ENCODE measurements around the gene LAMA3. TPM values are rescaled to one million over a fixed set of nuclear protein-coding genes. Genes with fewer than 3 reads are reported as not detected.

LAMA3 gene
- total RNA-seq, 4 donors from 2014 or later = 46.3 to 80.6 (median 67.1) TPM

DNA sequence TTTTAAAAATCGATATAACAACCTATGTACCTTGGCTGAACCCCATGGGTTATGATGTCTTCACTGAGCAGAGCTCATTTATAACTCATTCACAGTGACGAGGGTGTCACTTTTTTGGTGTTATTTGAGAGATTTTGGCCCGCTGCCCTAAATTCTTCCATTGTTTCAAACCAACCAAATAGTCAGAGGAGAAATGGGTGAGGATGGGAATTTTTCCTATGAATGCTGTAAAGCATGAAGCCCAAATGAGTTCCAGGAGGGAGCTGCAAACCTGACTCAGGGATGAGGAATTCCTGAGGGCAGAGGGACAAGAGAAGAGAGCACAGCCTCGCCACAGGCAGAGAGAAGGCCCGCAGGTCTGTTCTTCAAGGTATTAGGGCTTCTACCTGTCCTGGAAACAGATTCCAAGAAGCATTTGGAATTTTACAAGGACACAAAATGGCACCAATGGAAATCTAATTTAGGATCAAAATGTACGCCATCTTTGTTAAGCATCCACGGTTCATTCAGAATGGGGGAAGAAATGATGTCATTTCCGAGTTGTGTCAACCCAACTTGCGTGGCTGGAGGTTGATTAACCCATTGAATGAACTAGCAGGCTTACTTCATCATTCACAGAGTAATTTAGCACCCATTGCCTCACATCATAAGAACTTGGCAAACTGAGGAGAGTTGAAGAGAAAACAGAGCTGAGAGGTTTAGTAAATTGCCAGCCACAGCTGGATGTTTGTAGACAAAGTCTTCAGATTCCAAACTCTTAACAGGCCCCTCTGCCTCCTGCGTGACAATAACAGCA, 133.5 kb downstream of the LAMA3 start:
- WGBS, 2 donors = 65 to 74% methylated on average over 10 of the region's 10 CpGs
- Histone ChIP-seq H3K36me3 (no peaks in the 10 kb centered on the region), H3K4me1 (peaks cover 0 to 31% (median 20%) of the 10 kb centered on the region in 4 donors), H3K27ac (peak overlapping the region in 1 of 4 donors; percentile 93), H3K4me3 (no peak overlapping the region), H3K9me3 (no peaks in the 10 kb centered on the region), H3K27me3 (no peaks in the 10 kb centered on the region)
- DNase-seq (ENCODE audit: low spot score in 2 of 2) = no peak
- TF ChIP-seq EP300 (IDR thresholded peaks at IDR 0.05) (no peak), POLR2A (IDR thresholded peaks at IDR 0.05) (no peak)
- TF ChIP-seq, protein P1, sequence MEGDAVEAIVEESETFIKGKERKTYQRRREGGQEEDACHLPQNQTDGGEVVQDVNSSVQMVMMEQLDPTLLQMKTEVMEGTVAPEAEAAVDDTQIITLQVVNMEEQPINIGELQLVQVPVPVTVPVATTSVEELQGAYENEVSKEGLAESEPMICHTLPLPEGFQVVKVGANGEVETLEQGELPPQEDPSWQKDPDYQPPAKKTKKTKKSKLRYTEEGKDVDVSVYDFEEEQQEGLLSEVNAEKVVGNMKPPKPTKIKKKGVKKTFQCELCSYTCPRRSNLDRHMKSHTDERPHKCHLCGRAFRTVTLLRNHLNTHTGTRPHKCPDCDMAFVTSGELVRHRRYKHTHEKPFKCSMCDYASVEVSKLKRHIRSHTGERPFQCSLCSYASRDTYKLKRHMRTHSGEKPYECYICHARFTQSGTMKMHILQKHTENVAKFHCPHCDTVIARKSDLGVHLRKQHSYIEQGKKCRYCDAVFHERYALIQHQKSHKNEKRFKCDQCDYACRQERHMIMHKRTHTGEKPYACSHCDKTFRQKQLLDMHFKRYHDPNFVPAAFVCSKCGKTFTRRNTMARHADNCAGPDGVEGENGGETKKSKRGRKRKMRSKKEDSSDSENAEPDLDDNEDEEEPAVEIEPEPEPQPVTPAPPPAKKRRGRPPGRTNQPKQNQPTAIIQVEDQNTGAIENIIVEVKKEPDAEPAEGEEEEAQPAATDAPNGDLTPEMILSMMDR (IDR thresholded peaks at IDR 0.05) = no peak

DNA sequence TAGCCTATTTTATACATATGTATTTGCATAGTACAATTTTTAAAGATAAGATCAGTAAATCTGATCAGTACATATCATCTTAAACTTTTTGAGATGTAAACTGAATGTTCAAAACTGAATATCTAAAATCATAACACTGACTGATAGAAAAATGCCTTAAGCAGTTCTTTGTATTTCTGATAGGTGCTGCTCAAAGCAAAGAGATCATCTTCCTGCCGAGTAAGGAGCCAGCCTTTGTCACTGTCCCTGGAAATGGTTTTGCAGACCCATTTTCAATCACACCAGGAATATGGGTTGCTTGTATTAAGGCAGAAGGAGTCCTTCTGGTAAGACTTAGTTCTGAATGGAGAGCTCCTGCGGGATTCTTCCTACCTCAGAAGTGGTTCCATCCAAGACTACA, 135.0 kb downstream of the LAMA3 start:
- H3K9me3 ChIP-seq = no peaks in the 10 kb centered on the region
- no peak overlapping the region for H3K4me3 ChIP-seq
- no peaks in the 10 kb centered on the region for H3K36me3 ChIP-seq
- H3K27ac ChIP-seq = peak overlapping the region in 1 of 4 donors; percentile 93
- H3K27me3 ChIP-seq = no peaks in the 10 kb centered on the region
- TF ChIP-seq, protein P1 (IDR thresholded peaks at IDR 0.05) = no peak
- TF ChIP-seq POLR2A (IDR thresholded peaks at IDR 0.05) (no peak), EP300 (IDR thresholded peaks at IDR 0.05) (no peak)
- WGBS, 2 donors = 77 to 80% methylated on average over 2 of the region's 2 CpGs
- no peak for DNase-seq (ENCODE audit: low spot score in 2 of 2)
- peaks cover 0 to 31% (median 20%) of the 10 kb centered on the region in 4 donors for H3K4me1 ChIP-seq

DNA sequence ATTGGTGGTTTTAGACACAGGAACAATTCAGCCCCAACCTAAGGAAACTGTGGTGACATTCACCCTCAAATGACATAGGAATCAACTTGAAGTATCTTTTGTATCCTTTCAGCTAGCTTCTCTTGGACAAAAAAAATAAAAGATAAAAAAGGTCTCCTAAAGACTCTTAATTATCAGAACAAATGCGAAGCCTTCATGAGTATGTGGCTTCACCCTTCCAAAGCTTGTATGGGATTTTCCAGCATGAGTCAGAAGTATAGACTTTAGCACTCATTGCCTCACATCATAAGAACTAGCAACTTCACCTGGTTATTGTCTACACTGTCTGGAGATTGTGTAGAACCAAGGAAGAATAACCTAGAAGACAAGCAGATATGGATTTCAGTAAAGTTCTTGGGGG, 135.4 kb downstream of the LAMA3 start:
- TF ChIP-seq POLR2A (IDR thresholded peaks at IDR 0.05) (no peak), EP300 (IDR thresholded peaks at IDR 0.05) (no peak)
- TF ChIP-seq, protein P1 (IDR thresholded peaks at IDR 0.05) = no peak
- H3K27ac ChIP-seq = peak overlapping the region in 2 of 4 donors; percentile 92 to 93
- H3K4me1 ChIP-seq = peaks cover 0 to 31% (median 20%) of the 10 kb centered on the region in 4 donors
- H3K27me3 ChIP-seq = no peaks in the 10 kb centered on the region
- no peak for DNase-seq (ENCODE audit: low spot score in 2 of 2)
- H3K36me3 ChIP-seq = no peaks in the 10 kb centered on the region
- WGBS, 2 donors = 90 to 95% methylated on average over 1 of the region's 1 CpG
- H3K9me3 ChIP-seq = no peaks in the 10 kb centered on the region
- no peak overlapping the region for H3K4me3 ChIP-seq

DNA sequence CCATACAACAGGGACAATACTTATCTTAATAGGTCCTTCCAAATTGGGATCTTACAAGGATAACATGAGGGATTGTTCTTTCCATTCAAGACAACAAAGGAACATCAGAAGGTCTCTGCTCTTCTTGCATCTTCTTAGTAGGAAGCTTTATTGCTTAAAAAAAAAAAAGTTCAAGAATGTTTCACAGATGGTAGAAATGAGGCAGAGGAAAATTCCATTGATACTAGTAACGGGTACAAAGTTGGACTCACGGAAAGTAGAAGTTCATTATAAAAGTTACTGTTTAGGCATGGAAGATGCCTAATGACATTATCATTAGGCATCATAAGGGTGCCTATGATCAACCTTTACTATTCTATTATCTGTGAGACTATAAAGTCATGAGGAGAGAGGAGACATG, 136.2 kb downstream of the LAMA3 start:
- Histone ChIP-seq H3K4me1 (peaks cover 0 to 31% (median 20%) of the 10 kb centered on the region in 4 donors), H3K4me3 (no peak overlapping the region), H3K27me3 (no peaks in the 10 kb centered on the region), H3K27ac (peak overlapping the region; percentile 72 to 93 (median 88)), H3K36me3 (no peaks in the 10 kb centered on the region), H3K9me3 (no peaks in the 10 kb centered on the region)
- 70 to 89% methylated on average over 2 of the region's 2 CpGs for WGBS, 2 donors
- no peak for DNase-seq (ENCODE audit: low spot score in 2 of 2)
- TF ChIP-seq EP300 (IDR thresholded peaks at IDR 0.05) = no peak
- no peak for TF ChIP-seq POLR2A (IDR thresholded peaks at IDR 0.05)
- TF ChIP-seq, protein P1 (IDR thresholded peaks at IDR 0.05) = no peak

DNA sequence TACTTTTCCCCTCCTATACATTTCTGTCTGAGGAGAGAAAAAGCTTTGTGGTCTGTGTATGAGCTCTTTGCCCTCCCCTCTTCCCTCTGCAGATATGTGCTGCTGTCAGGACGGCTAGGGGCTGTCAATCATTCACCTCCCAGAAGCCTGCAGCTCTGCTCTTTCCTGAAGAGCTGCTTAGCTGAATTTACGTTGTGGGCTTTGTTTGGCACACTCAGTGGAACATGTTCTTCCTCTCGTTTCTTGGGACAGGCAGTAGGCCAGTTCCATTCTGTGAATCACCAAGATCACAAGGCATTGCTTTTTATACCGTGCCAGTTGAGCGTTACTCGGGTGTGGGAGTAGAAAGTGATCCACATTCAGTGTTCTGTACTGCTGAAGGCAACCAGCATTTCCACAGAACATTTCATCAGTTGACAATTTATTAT, 136.7 kb downstream of the LAMA3 start:
- Histone ChIP-seq H3K4me1 (peaks cover 0 to 31% (median 20%) of the 10 kb centered on the region in 4 donors), H3K4me3 (no peak overlapping the region), H3K36me3 (no peaks in the 10 kb centered on the region), H3K9me3 (no peaks in the 10 kb centered on the region), H3K27ac (peak overlapping the region; percentile 72 to 93 (median 88)), H3K27me3 (no peaks in the 10 kb centered on the region)
- WGBS, 2 donors = 3 to 17% methylated on average over 6 of the region's 6 CpGs
- TF ChIP-seq EP300 (IDR thresholded peaks at IDR 0.05) (peak; percentile 99), POLR2A (IDR thresholded peaks at IDR 0.05) (peak in 1 of 2 donors; percentile 47)
- TF ChIP-seq, protein P1 (IDR thresholded peaks at IDR 0.05) = peak in 1 of 5 experiments; percentile 19
- peak; percentile 50 to 78 for DNase-seq (ENCODE audit: low spot score in 2 of 2)

All from tibial nerve (tissue), 4 donors.